K562 (cell line): Measurements from ENCODE around the gene ASXL2.

Source experiments
- E2F6 ChIP-seq, 2 experiments: IDR thresholded peaks; 2 replicates each; pipeline ENCODE4 v1.6.1; 2011; ENCODE audit warnings: borderline replicate concordance in 1 of 2, control low read depth in 1 of 2, low read depth in 1 of 2, low read length in 1 of 2, mild to moderate bottlenecking in 1 of 2, mixed read lengths in 1 of 2, moderate library complexity in 1 of 2; ENCODE audit not compliant: insufficient read depth in 1 of 2, insufficient read length in 1 of 2, poor library complexity in 1 of 2, severe bottlenecking in 1 of 2; ENCODE audit errors: extremely low read depth in 1 of 2
- FOXK2 ChIP-seq, 2 experiments: fragments of 450-650 bp; IDR thresholded peaks in 1 of 2; conservative IDR thresholded peaks in 1 of 2; 2 replicates each; pipeline ENCODE4 v1.6.1; 2016; ENCODE audit warnings: low read depth in 2 of 2, mild to moderate bottlenecking in 1 of 2
- HCFC1 ChIP-seq: IDR thresholded peaks from 2 replicates; pipeline ENCODE4 v1.6.1; 2012; ENCODE audit warnings: low read depth, low read length, improper control_type of control experiment
- JUN ChIP-seq, 2 experiments: sonication (generic) in 1 of 2; formaldehyde crosslinking in 1 of 2; IDR thresholded peaks; 2 replicates each; pipeline versions ENCODE4 v1.6.1 to v1.8.0; 2012 to 2022; ENCODE audit warnings: borderline replicate concordance in 2 of 2, mild to moderate bottlenecking in 2 of 2, improper control_type of control experiment in 1 of 2, low read depth in 1 of 2, low read length in 1 of 2, missing genetic modification reagents in 1 of 2
- KLF1 ChIP-seq: fragments of 450-650 bp; IDR thresholded peaks from 2 replicates; pipeline ENCODE4 v1.6.1; 2016; ENCODE audit warnings: missing genetic modification characterization, missing compliant biosample characterization
- MLLT1 ChIP-seq, 2 experiments: fragments of 450-650 bp; IDR thresholded peaks; 2 replicates each; pipeline ENCODE4 v1.6.1; 2016
- YBX1 ChIP-seq: fragments of 450-650 bp; IDR thresholded peaks from 2 replicates; pipeline ENCODE4 v1.7.1; 2016; ENCODE audit warnings: mild to moderate bottlenecking

- TF ChIP-seq KLF1 (tag) = no peak
- TF ChIP-seq E2F6 (IDR thresholded peaks at IDR 0.05; ENCODE audit: borderline replicate concordance in 1 of 2, extremely low read depth in 1 of 2, insufficient read depth in 1 of 2, insufficient read length in 1 of 2, low read depth in 1 of 2, low read length in 1 of 2, poor library complexity in 1 of 2, severe bottlenecking in 1 of 2) = no peak
- TF ChIP-seq FOXK2 (conservative IDR thresholded peaks at IDR 0.05 in 1 of 2, IDR thresholded peaks at IDR 0.05 in 1 of 2; ENCODE audit: low read depth in 2 of 2) = no peak
- TF ChIP-seq MLLT1 (IDR thresholded peaks at IDR 0.05) = no peak
- TF ChIP-seq YBX1 = no peak
- no peak for TF ChIP-seq HCFC1
- TF ChIP-seq JUN (IDR thresholded peaks at IDR 0.05; ENCODE audit: borderline replicate concordance, low read depth, low read length) = no peak
- no peak for TF ChIP-seq JUN (CRISPR knock-in tag; IDR thresholded peaks at IDR 0.05; ENCODE audit: borderline replicate concordance)
Observed at GRCh38 chr2:25711675-25712354, 166.5 kb downstream of the ASXL2 start.
